K562 (cell line): Measurements from ENCODE around the gene SLC16A5. TPM values are rescaled to one million over a fixed set of nuclear protein-coding genes. Genes with fewer than 3 reads are reported as not detected.

Experiments
- CREM ChIP-seq: IDR thresholded peaks from 2 replicates; pipeline ENCODE4 v1.6.1; 2014; ENCODE audit warnings: antibody characterized with exemption, low read depth
- ILF3 ChIP-seq: fragments of 450-650 bp; IDR thresholded peaks from 2 replicates; pipeline ENCODE4 v1.6.1; 2018; ENCODE audit warnings: antibody characterized with exemption, mild to moderate bottlenecking, moderate library complexity, borderline replicate concordance
- MEIS2 ChIP-seq: fragments of 450-650 bp; IDR thresholded peaks from 2 replicates; pipeline ENCODE4 v1.6.1; 2014; ENCODE audit warnings: mild to moderate bottlenecking; ENCODE audit not compliant: partially characterized antibody
- RBM14 ChIP-seq: fragments of 200-400 bp; formaldehyde crosslinking; IDR thresholded peaks from 2 replicates; pipeline ENCODE4 v1.6.1; 2018; ENCODE audit warnings: low read depth, mild to moderate bottlenecking, low read length, moderate library complexity, borderline replicate concordance; ENCODE audit not compliant: insufficient read depth
- RBM34 ChIP-seq: fragments of 200-400 bp; formaldehyde crosslinking; IDR thresholded peaks from 2 replicates; pipeline ENCODE4 v1.6.1; 2018; ENCODE audit warnings: low read length, borderline replicate concordance; ENCODE audit not compliant: insufficient read depth
- XRCC5 ChIP-seq: fragments of 200-400 bp; formaldehyde crosslinking; IDR thresholded peaks from 2 replicates; pipeline ENCODE4 v1.6.1; 2017; ENCODE audit warnings: low read depth, mild to moderate bottlenecking, low read length
- polyA plus RNA-seq, 8 experiments: library from polyadenylated mRNA; depleted of rRNA in 4 of 8; stranded (reverse) in 5 of 8; unstranded in 3 of 8; fragments of >200 nt; fragmentation: Nextera tagmentation in 2 of 8; fragmentation: Illumina TruSeq in 1 of 8; extraction: Ambion mirVana in 2 of 8; extraction: Trizol in 1 of 8; gene quantifications; 2 replicates each; pipeline versions ENCODE4 v1.2.1 to v1.2.3, GENCODE V29; 2011 to 2014; ENCODE audit warnings: inconsistent platforms in 1 of 8, missing spikeins in 1 of 8
- total RNA-seq, 7 experiments: library from RNA; depleted of rRNA in 6 of 7; stranded (reverse); fragments of >200 nt in 6 of 7; fragmentation: Illumina TruSeq in 2 of 7; extraction: Trizol in 2 of 7; gene quantifications; 2 replicates each; pipeline versions ENCODE4 v1.2.1 to v1.2.3, GENCODE V29; 2011 to 2021; ENCODE audit warnings: low replicate concordance in 1 of 7
- TF ChIP-seq, protein P1 (sequence below): fragments of 450-650 bp; IDR thresholded peaks from 2 replicates; pipeline ENCODE4 v1.6.1; 2014; ENCODE audit warnings: low read depth, mild to moderate bottlenecking, moderate library complexity, borderline replicate concordance
- TF ChIP-seq, protein P2 (sequence below): IDR thresholded peaks from 2 replicates; pipeline ENCODE4 v1.6.1; 2012; ENCODE audit warnings: low read depth, low read length, improper control_type of control experiment, borderline replicate concordance
- TF ChIP-seq, protein P3 (sequence below): sonication (generic); formaldehyde crosslinking; IDR thresholded peaks from 2 replicates; pipeline ENCODE4 v1.8.1; 2022; ENCODE audit warnings: missing genetic modification reagents
- TF ChIP-seq, protein P4 (sequence below): fragments of 450-650 bp; formaldehyde crosslinking; IDR thresholded peaks from 2 replicates; pipeline ENCODE4 v1.4.0; 2020; ENCODE audit warnings: mild to moderate bottlenecking, moderate library complexity
- TF ChIP-seq, protein P5 (sequence below), 2 experiments: fragments of 450-650 bp in 1 of 2; sonication (generic) in 1 of 2; formaldehyde crosslinking in 1 of 2; IDR thresholded peaks; 2 replicates each; pipeline versions ENCODE4 v1.7.1 to v1.9.0; 2016 to 2022; ENCODE audit warnings: inconsistent platforms in 1 of 2, mild to moderate bottlenecking in 1 of 2, missing genetic modification reagents in 1 of 2

SLC16A5 gene
- total and polyA plus RNA-seq, 9 of the 15 experiments (the other 6 are each of a cell fraction or from before 2014, with no cell fraction given), result 0.06 to 2.6 (median 0.91) TPM

DNA sequence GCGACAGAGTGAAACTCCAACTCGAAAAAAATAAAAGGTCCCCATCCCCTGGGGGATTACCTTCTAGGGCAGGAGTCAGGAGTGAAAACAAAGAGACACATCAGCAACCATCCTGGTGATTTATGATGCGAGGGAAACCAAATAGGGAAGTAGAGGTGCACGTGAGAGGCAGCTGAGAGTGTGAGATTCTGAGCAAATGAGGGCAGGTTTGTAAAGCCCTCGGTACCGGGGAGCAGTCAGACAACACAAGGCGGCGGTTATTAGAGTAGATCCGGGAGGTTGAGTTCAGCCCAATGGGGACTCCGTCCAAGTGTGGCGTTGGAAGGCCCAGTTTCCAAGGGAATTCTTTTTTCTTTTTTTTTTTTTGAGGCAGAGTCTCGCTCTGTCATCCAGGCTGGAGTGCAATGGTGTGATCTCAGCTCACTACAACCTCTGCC, 14.6 kb downstream of the SLC16A5 start (continued):
- TF ChIP-seq, protein P1, sequence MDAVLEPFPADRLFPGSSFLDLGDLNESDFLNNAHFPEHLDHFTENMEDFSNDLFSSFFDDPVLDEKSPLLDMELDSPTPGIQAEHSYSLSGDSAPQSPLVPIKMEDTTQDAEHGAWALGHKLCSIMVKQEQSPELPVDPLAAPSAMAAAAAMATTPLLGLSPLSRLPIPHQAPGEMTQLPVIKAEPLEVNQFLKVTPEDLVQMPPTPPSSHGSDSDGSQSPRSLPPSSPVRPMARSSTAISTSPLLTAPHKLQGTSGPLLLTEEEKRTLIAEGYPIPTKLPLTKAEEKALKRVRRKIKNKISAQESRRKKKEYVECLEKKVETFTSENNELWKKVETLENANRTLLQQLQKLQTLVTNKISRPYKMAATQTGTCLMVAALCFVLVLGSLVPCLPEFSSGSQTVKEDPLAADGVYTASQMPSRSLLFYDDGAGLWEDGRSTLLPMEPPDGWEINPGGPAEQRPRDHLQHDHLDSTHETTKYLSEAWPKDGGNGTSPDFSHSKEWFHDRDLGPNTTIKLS, result no peak
- no peak for TF ChIP-seq RBM34
- TF ChIP-seq RBM14, result no peak
- no peak for TF ChIP-seq ILF3
- no peak for TF ChIP-seq CREM
- no peak for TF ChIP-seq XRCC5
- TF ChIP-seq, protein P2, sequence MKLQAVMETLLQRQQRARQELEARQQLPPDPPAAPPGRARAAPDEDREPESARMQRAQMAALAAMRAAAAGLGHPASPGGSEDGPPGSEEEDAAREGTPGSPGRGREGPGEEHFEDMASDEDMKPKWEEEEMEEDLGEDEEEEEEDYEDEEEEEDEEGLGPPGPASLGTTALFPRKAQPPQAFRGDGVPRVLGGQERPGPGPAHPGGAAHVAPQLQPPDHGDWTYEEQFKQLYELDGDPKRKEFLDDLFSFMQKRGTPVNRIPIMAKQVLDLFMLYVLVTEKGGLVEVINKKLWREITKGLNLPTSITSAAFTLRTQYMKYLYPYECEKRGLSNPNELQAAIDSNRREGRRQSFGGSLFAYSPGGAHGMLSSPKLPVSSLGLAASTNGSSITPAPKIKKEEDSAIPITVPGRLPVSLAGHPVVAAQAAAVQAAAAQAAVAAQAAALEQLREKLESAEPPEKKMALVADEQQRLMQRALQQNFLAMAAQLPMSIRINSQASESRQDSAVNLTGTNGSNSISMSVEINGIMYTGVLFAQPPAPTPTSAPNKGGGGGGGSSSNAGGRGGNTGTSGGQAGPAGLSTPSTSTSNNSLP, result no peak
- TF ChIP-seq, protein P3, sequence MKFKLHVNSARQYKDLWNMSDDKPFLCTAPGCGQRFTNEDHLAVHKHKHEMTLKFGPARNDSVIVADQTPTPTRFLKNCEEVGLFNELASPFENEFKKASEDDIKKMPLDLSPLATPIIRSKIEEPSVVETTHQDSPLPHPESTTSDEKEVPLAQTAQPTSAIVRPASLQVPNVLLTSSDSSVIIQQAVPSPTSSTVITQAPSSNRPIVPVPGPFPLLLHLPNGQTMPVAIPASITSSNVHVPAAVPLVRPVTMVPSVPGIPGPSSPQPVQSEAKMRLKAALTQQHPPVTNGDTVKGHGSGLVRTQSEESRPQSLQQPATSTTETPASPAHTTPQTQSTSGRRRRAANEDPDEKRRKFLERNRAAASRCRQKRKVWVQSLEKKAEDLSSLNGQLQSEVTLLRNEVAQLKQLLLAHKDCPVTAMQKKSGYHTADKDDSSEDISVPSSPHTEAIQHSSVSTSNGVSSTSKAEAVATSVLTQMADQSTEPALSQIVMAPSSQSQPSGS (CRISPR knock-in tag), result no peak
- TF ChIP-seq MEIS2, result peak; percentile 98
- TF ChIP-seq, protein P4, sequence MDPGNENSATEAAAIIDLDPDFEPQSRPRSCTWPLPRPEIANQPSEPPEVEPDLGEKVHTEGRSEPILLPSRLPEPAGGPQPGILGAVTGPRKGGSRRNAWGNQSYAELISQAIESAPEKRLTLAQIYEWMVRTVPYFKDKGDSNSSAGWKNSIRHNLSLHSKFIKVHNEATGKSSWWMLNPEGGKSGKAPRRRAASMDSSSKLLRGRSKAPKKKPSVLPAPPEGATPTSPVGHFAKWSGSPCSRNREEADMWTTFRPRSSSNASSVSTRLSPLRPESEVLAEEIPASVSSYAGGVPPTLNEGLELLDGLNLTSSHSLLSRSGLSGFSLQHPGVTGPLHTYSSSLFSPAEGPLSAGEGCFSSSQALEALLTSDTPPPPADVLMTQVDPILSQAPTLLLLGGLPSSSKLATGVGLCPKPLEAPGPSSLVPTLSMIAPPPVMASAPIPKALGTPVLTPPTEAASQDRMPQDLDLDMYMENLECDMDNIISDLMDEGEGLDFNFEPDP (CRISPR knock-in tag), result no peak
- TF ChIP-seq, protein P5, sequence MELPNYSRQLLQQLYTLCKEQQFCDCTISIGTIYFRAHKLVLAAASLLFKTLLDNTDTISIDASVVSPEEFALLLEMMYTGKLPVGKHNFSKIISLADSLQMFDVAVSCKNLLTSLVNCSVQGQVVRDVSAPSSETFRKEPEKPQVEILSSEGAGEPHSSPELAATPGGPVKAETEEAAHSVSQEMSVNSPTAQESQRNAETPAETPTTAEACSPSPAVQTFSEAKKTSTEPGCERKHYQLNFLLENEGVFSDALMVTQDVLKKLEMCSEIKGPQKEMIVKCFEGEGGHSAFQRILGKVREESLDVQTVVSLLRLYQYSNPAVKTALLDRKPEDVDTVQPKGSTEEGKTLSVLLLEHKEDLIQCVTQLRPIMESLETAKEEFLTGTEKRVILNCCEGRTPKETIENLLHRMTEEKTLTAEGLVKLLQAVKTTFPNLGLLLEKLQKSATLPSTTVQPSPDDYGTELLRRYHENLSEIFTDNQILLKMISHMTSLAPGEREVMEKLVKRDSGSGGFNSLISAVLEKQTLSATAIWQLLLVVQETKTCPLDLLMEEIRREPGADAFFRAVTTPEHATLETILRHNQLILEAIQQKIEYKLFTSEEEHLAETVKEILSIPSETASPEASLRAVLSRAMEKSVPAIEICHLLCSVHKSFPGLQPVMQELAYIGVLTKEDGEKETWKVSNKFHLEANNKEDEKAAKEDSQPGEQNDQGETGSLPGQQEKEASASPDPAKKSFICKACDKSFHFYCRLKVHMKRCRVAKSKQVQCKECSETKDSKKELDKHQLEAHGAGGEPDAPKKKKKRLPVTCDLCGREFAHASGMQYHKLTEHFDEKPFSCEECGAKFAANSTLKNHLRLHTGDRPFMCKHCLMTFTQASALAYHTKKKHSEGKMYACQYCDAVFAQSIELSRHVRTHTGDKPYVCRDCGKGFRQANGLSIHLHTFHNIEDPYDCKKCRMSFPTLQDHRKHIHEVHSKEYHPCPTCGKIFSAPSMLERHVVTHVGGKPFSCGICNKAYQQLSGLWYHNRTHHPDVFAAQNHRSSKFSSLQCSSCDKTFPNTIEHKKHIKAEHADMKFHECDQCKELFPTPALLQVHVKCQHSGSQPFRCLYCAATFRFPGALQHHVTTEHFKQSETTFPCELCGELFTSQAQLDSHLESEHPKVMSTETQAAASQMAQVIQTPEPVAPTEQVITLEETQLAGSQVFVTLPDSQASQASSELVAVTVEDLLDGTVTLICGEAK (IDR thresholded peaks at IDR 0.05), result peak; percentile 13; the same call in 1 of the 2 replicates
- TF ChIP-seq, protein P5 (CRISPR knock-in tag; IDR thresholded peaks at IDR 0.05), result no peak
